Astrocyte (in vitro differentiated cells and primary cell): ENCODE measurements around the gene SLC47A2. TPM values are rescaled to one million over a fixed set of nuclear protein-coding genes. Genes with fewer than 3 reads are reported as not detected.

Experiments
- DNase-seq: peaks from one replicate; pipeline ENCODE4 v3.0.0-alpha.2; 2010; ENCODE audit warnings: low read depth
- FAIRE-seq: peaks from 2 replicates; lab custom pipeline; 2011; peaks lifted over from hg19 to GRCh38; lab: Jason Lieb, UNC
- H2AFZ ChIP-seq: 2 replicates; pipeline ENCODE4 v1.6.0; 2012; ENCODE audit warnings: low read depth, low read length, inconsistent platforms
- H3K27ac ChIP-seq: 2 replicates; pipeline ENCODE4 v1.5.1; 2011; ENCODE audit warnings: low read depth, low read length, inconsistent platforms
- H3K27me3 ChIP-seq: 2 replicates; pipeline ENCODE4 v1.6.0; 2011; ENCODE audit warnings: low read length, inconsistent platforms; ENCODE audit not compliant: insufficient read depth
- H3K36me3 ChIP-seq: 2 replicates; pipeline ENCODE4 v1.5.1; 2011; ENCODE audit warnings: low read length, inconsistent platforms; ENCODE audit not compliant: insufficient read depth
- H3K4me1 ChIP-seq: 2 replicates; pipeline ENCODE4 v1.5.1; 2011; ENCODE audit warnings: low read length, inconsistent platforms; ENCODE audit not compliant: insufficient read depth
- H3K4me2 ChIP-seq: 2 replicates; pipeline ENCODE4 v1.6.0; 2012; ENCODE audit warnings: low read length, inconsistent platforms
- H3K4me3 ChIP-seq: 2 replicates; pipeline ENCODE4 v1.5.1; 2011; ENCODE audit warnings: low read depth, mild to moderate bottlenecking, low read length, inconsistent platforms; ENCODE audit not compliant: insufficient read depth
- H3K79me2 ChIP-seq: 2 replicates; pipeline ENCODE4 v1.6.0; 2012; ENCODE audit warnings: mild to moderate bottlenecking, low read length, inconsistent platforms; ENCODE audit not compliant: insufficient read depth
- H3K9ac ChIP-seq: 2 replicates; pipeline ENCODE4 v1.6.0; 2012; ENCODE audit warnings: mild to moderate bottlenecking, low read length, inconsistent platforms
- H3K9me3 ChIP-seq: 2 replicates; pipeline ENCODE4 v1.5.1; 2012; ENCODE audit warnings: low read depth, mild to moderate bottlenecking, low read length, inconsistent platforms; ENCODE audit not compliant: insufficient read depth
- H4K20me1 ChIP-seq: 2 replicates; pipeline ENCODE4 v1.6.0; 2012; ENCODE audit warnings: low read length, inconsistent platforms; ENCODE audit not compliant: insufficient read depth
- H3K27ac Mint-ChIP-seq: one replicate; pipeline ENCODE4 v1.8.0; 2021; ENCODE audit warnings: mild to moderate bottlenecking, mixed read lengths; ENCODE audit not compliant: unreplicated experiment
- H3K27me3 Mint-ChIP-seq: one replicate; pipeline ENCODE4 v1.8.0; 2021; ENCODE audit warnings: low read depth, mixed read lengths; ENCODE audit not compliant: unreplicated experiment
- H3K36me3 Mint-ChIP-seq: one replicate; pipeline ENCODE4 v1.8.0; 2021; ENCODE audit warnings: low read depth, mixed read lengths; ENCODE audit not compliant: unreplicated experiment
- H3K4me1 Mint-ChIP-seq: one replicate; pipeline ENCODE4 v1.8.0; 2021; ENCODE audit warnings: low read depth, mixed read lengths; ENCODE audit not compliant: unreplicated experiment
- H3K4me3 Mint-ChIP-seq: one replicate; pipeline ENCODE4 v1.8.0; 2021; ENCODE audit warnings: mild to moderate bottlenecking, moderate library complexity, mixed read lengths; ENCODE audit not compliant: unreplicated experiment
- H3K9me3 Mint-ChIP-seq: one replicate; pipeline ENCODE4 v1.8.0; 2021; ENCODE audit warnings: mild to moderate bottlenecking, mixed read lengths; ENCODE audit not compliant: unreplicated experiment
- EZH2 ChIP-seq: IDR thresholded peaks from 2 replicates; pipeline ENCODE4 v1.6.1; 2012; ENCODE audit warnings: mild to moderate bottlenecking, low read length, inconsistent platforms; ENCODE audit not compliant: insufficient read depth
- total RNA-seq: library from RNA; stranded (reverse); gene quantifications from 2 replicates; pipeline ENCODE4 v1.2.1, GENCODE V29; 2021
- TF ChIP-seq, protein P1 (sequence below): IDR thresholded peaks from 2 replicates; pipeline ENCODE4 v1.5.1; 2011; ENCODE audit warnings: low read depth, mild to moderate bottlenecking, inconsistent platforms, low read length, moderate library complexity; ENCODE audit not compliant: insufficient read depth

Gene SLC47A2
- total RNA-seq, 1 donor from 2014 or later: not detected

DNA sequence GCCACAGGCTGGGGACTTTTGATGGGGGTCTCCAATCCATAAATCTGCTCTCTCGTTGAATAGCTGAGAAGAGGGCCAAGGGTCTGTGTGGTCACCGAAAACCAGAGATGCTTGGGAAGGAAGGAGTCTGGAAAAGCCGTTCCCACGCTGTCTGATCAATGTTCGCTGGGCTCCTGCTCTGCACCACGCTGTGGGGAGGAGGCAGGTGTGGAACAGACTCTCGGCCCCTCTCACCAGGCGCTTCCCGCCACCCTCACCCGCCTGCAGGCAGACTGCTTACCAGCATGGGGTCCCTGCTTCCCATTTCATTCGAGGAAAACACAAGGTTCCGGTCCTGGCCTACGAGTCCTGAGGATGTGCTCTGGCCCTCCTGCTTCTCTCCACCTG lies 32.4 kb upstream of the SLC47A2 start:
- FAIRE-seq: no peak

DNA sequence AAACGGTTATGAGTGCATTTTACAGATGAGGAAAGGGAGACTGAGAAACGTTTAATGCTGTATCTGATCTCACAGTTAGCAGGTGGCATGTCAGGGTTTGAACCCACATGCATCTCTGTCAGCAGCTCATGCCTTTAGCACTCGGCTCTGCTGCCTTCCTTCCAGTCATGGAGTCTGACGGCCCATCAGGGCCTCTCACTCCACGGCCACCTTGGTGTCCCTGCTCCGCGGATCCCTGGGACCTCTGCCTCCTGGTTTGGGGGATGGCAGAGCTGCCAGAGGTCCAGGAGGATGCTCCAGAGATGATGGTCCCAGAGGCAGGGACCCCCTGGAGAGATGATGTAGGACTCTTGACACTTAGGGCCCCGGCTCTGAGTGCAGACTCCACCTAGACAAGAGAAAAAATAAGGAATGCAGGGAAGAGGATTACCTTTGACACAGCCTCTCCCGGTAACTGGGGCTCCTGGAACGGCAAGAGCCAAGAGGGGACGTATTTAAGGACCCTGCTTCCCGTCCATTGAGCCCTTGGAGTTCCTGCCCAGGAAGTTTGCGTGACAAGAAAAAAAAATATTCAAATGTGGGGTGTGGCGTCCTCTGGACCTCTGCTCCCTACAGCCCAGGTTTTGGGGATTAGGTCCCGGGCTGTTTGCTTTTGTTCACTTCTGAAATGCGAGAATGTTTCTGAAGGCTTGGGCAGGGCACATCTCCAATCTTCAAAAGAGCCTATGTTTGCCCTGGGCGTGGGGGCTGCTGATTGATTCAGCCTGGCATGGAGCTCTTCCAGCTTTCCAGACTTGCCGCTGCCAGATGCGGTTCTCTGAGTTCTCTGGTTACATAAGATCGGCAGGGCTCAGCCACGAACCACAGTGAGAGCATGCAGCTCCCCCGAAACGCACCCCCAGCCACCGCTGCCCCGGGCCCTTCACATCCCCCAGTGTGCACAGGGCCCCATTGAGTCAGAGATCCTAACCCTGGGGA lies 31.7 kb upstream of the SLC47A2 start, which contains the start of gene ALDH3A1:
TSS of gene ALDH3A1 (minus strand) at position 470 of the 978 bp plus-strand sequence. CDS start 3,169 bp downstream, outside the sequence.
- H3K27me3 ChIP-seq: peaks cover 6% of the 10 kb centered on the region
- no peak within 1 kb of the TSS for H3K9ac ChIP-seq
- TF ChIP-seq EZH2: no peak
- TF ChIP-seq, protein P1, sequence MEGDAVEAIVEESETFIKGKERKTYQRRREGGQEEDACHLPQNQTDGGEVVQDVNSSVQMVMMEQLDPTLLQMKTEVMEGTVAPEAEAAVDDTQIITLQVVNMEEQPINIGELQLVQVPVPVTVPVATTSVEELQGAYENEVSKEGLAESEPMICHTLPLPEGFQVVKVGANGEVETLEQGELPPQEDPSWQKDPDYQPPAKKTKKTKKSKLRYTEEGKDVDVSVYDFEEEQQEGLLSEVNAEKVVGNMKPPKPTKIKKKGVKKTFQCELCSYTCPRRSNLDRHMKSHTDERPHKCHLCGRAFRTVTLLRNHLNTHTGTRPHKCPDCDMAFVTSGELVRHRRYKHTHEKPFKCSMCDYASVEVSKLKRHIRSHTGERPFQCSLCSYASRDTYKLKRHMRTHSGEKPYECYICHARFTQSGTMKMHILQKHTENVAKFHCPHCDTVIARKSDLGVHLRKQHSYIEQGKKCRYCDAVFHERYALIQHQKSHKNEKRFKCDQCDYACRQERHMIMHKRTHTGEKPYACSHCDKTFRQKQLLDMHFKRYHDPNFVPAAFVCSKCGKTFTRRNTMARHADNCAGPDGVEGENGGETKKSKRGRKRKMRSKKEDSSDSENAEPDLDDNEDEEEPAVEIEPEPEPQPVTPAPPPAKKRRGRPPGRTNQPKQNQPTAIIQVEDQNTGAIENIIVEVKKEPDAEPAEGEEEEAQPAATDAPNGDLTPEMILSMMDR: no peak
- H3K79me2 ChIP-seq: no peaks in the 10 kb centered on the region
- H3K27ac ChIP-seq: no peak within 1 kb of the TSS
- Mint-ChIP-seq H3K4me3 (no peak within 1 kb of the TSS), H3K27me3 (peaks cover 52% of the 10 kb centered on the region), H3K4me1 (peaks cover 2% of the 10 kb centered on the region), H3K9me3 (no peaks in the 10 kb centered on the region), H3K36me3 (peaks cover 2% of the 10 kb centered on the region), H3K27ac (no peak within 1 kb of the TSS)
- no peaks in the 10 kb centered on the region for H4K20me1 ChIP-seq
- H3K9me3 ChIP-seq: no peaks in the 10 kb centered on the region
- no peak within 1 kb of the TSS for H3K4me2 ChIP-seq
- peaks cover 11% of the 10 kb centered on the region for H3K4me1 ChIP-seq
- DNase-seq (no peak), FAIRE-seq (no peak)
- no peak within 1 kb of the TSS for H2AFZ ChIP-seq
- no peak within 1 kb of the TSS for H3K4me3 ChIP-seq
- no peaks in the 10 kb centered on the region for H3K36me3 ChIP-seq

More for the DNA sequence above, 32.4 kb upstream of the SLC47A2 start:
- Histone ChIP-seq H3K36me3 (no peaks in the 10 kb centered on the region), H3K4me3 (no peak overlapping the region), H3K27me3 (peaks cover 6% of the 10 kb centered on the region), H3K9ac (no peak overlapping the region), H3K4me1 (peaks cover 18% of the 10 kb centered on the region), H3K4me2 (no peak overlapping the region), H3K9me3 (no peaks in the 10 kb centered on the region), H3K27ac (no peak overlapping the region), H3K79me2 (no peaks in the 10 kb centered on the region), H2AFZ (no peak overlapping the region), H4K20me1 (no peaks in the 10 kb centered on the region)
- Mint-ChIP-seq H3K9me3 (no peaks in the 10 kb centered on the region), H3K36me3 (peaks cover 2% of the 10 kb centered on the region), H3K4me3 (no peak overlapping the region), H3K4me1 (peaks cover 7% of the 10 kb centered on the region), H3K27ac (no peak overlapping the region), H3K27me3 (peaks cover 51% of the 10 kb centered on the region)
- TF ChIP-seq EZH2: no peak
- TF ChIP-seq, protein P1: no peak
- DNase-seq: no peak
